COR-L47 (cell line): ENCODE results near the gene RAP1GAP2.

ENCODE experiments used
- DNase-seq: peaks from one replicate; lab custom pipeline; 2025; lab: John Stamatoyannopoulos, UW

Gene RAP1GAP2

DNA sequence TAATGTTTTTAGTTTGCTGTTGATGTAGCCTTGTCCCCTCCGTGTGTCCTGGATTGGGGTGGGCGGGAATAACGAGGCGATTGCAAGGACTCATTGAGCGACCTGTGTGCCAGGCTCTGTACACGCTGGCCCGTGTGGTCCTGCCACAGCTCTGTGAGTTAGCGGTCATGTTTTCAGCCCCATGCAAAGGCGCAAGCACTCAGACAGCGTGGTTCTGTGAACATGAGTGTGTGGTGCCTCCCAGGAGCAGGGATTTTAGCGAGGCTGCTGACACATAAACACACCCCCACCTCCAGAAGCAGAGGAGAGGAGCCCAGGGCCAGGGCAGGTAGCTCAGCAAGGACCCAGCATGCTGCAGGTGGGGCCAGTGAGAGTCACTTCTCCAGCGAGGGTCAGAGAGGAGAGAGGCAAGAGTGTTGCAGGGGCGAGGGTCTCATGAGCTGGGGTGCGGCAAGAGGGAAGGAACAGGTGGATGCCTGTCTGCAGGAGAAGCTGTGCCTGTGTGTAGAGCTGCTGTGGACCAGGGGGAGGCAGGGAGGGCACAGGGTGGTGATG lies 151.8 kb downstream of the RAP1GAP2 start:
- DNase-seq, result no peak

DNA sequence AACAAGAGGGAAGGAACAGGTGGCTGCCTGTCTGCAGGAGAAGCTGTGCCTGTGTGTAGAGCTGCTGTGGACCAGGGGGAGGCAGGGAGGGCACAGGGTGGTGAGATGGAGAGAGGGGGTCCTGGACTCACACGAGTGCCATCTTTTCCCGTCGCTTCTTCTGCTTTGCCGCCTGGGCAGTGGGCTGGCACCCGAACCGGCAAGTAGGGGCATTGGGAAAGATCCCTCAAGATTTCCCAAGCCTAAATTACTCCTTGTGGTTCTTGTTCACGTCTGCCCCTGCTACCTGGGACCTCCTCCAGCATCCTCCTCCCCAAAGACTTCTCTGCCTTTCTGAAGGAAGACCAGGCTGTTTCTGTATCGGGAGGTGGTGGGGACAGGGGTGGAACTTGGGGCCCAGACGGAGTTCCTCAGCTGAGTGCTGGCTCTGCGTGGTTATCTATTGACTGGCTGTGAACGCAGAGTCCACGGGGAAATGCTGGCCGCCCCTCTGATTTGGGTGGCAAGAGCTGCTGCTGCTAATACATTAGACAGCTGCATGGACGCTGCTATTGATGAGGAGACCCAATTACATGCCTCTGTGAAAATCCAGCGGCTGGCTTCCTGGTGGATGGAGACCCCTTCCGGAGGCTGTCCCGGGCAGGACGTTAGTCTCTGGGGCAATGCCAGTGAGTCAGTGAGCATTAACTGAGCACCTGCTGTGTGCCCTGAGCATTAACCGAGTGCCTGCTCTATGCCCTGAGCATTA lies 152.7 kb downstream of the RAP1GAP2 start:
- no peak for DNase-seq

DNA sequence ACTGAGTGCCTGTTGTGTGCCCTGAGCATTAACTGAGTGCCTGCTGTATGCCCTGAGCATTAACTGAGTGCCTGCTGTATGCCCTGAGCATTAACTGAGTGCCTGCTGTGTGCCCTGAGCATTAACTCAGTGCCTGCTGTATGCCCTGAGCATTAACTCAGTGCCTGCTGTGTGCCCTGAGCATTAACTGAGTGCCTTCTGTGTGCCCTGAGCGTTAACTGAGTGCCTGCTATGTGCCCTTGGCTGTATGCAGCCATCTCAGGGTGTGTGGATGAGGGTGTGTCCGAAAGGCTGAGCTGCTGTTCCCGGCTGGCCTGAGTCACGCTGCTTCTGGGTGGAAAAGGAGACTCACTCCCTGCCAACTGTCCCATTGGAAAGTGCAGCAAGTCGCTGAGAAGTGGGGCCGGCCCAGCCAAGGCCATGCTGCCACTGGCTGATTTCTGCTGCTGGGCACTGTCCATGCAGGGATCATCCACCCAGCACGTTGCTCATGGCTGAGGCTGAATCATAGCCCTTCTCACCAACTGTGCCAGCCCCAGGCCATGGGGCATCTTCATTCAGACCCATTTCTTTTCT lies 153.3 kb downstream of the RAP1GAP2 start:
- no peak for DNase-seq

DNA sequence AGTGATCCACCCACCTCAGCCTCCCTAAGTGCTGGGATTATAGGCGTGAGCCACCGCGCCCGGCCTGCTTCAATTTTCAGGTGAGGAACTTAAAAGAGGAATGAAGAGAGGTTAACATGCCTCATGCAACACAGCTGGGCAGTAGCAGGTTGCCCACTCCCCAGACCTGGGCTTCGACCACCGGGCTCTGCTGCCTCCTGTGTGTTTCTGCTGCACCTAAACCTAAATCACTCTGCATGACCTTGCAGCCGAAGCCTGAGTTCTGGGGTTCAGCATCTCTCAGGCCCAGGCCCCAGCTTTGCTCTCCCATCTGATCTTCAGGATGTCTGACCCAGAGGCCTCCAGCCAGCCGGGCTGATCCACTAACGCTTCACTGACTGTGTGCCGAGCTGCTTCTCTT lies 154.6 kb downstream of the RAP1GAP2 start:
- no peak for DNase-seq

DNA sequence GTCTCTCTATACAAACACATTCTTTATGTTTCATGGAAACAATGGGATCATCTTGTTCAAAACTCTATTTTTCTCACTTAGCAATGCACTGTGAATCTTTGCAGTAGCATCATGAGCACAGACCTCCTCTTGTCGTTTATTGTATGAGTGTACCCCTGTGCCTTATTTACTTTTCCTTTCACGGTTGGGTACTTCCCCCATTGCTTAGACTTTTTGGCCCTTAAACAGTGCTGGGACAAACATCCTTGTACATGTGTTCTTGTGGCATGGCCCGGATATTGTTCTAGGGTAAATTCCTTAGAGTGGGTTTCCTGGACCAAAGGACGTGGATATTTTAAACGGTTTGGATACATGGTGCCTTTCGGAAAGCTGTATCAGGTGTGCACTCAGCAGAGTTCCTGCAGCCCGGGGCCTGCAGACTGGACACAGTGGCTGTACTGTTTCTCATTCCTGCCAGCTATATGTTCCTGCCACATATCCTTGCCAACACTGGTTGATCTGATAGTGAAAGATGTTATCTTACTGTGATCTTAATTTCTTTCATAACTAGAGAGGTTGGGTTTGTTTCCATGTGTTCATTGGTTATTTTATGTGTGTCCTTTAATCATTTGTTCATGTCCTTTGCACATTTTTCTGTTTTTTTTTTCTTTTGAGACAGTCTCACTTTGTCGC lies 156.1 kb downstream of the RAP1GAP2 start:
- DNase-seq, result no peak

DNA sequence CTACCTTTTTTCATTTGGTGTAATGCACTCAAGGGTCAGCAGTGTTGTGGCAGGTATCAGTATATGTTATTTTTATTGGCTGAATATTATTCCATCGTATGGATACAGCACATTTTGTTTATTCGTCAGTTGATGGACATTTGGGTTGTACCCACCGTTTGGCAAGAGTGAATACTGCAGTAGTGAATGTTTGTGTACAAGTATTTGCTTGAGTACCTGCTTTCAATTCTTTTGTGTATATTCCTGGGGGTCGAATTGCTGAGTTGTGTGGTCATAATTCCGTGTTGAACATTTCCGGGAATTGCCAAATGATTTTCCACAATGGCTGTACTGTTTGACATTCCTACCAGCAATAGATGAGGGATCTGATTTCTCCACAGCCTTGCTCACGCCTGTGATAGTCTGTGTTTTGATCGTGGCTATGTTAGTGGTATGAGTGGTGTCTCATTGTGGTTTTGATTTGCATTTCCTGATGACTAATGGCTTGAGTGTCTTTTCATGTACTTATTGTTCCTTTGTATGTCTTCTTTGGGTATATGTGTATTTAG lies 158.7 kb downstream of the RAP1GAP2 start:
- DNase-seq, result no peak

DNA sequence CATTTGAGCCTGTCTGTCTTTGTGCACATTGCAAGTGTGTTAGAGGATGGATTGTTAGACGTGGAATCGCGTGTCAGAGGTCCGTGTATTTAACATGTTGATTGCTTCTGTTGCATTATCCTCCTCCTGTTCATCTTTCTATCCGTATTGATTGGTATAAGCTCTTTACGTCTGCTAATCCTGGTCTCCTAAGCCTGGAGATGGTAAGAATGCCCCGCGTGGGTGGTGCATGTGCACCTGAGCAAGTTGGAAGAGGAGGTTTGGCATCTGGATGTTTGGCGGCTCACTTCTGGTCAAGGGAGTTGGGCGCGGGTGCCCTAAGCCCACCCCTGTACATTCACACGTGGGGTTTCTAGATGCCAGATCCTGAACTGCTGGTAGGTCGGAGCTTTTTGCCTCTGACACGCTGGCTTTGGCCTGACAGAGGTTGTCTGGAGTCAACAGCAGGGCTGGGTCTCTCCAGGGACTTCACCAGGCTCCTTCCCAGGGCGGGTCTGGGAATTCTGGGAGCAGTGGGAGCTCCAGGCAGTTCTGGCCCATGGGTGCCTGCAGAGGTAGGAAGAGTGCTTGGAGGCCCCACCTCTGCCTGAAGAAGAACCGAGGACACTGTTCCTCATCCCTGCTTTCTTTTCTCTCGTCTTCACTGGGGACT lies 159.8 kb downstream of the RAP1GAP2 start:
- DNase-seq, result no peak

DNA sequence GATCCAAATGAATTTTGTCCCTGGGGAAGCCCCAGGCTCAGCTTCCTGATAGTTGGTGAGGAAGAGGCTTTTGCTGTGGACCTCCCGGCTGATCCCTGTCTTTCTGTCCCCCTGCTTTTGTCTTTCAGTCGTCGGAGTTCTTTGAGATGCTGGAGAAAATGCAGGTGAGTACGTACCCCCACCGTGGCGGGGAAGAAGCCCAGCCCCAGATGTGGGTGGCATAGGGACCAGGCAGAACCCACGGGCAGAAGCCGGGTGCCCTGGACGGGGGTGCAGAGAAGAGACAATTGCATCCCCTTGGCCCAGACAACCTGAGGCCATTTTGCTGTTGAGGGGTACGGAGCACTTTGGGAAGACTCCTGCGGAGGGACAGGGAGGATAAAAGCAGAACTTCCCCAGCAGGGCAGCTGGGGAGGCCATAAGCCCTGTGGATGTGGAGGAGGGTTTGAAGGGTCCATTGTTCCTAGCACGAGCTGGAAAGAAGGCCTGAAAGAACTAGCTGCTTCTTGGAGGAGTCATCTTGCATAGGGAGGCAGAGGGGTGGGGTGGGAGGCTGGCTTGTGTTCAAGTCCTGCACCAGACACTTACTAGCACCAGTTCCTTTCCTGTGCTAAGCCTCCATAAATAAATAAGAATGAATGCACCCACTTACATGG lies 161.5 kb downstream of the RAP1GAP2 start:
- DNase-seq, result no peak

DNA sequence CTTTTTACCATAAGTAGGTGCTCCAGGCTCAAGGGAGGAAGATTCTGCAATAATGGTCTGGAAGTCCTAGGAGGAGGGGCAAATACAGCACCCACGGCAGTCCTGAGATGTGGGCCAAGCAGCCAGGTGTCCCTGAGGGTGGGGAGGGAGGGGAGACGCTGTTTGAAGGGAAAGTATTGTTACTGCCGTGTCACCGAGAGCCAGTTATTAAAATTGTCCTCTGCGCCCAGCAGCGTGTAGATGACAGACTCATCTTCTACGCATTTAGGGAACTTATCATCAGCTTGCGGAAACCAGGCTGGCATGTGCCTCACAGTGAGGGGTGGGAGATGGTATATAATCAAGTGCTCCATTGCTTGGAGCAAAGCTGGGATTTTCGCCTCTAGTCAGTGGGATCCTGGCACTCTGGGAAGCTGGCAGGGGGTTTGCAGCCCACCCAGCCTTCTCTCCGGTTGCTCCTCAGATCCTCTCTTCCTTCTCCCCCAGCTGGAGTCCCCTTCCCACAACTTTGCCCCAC lies 162.5 kb downstream of the RAP1GAP2 start:
- DNase-seq, result no peak

DNA sequence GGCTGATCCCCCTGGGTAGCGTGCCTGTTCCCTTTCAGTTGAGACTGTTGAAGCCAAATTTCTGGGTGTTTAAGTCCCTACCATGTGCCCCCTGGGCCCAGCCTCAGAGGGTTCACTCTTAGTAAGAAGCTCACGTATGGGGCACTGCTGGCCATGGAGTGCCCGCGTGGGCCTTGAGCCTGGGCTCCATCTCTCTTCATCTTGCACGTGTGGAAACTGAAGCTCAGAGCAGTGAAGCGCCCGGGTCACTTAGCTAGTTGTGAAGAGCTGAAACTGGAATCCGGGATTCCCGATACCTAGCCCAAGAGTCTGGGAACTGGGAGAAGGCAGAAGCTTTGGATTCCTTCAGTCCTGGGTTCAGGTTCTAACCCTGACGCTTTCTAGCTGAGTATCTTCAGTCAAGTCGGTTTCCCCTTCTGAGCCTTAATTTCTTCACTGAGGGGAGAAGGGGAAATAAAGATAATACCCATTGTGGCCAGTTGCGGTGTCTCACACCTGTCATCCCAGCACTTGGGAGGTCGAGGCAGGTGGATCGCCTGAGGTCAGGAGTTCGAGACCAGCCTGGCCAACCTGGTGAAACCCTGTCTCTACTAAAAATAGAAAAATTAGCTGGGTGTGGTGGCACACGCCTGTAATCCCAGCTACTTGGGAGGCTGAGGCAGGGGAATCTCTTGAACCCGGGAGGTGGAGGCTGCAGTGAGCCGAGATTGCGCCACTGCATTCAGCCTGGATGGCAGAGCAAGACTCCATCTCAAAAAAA lies 163.3 kb downstream of the RAP1GAP2 start:
- no peak for DNase-seq

DNA sequence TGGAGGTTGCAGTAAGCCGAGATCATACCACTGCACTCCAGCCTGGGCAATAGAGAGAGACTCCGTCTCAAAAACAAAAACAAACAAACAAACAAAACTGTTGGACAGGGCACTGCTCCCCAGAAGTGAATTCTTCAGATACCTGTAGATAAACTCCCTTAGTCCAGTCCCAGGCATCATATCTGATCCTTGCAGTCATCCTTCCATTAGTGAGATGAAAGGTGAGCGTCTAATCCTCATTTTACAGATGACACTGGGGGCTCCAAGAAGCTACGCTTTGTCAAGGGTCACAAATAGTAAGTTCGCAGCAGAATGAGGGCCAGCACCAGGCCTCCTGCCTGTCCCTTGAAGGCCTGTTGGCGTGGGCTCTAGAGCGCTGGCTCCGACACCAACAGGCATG lies 165.2 kb downstream of the RAP1GAP2 start:
- DNase-seq, result no peak

DNA sequence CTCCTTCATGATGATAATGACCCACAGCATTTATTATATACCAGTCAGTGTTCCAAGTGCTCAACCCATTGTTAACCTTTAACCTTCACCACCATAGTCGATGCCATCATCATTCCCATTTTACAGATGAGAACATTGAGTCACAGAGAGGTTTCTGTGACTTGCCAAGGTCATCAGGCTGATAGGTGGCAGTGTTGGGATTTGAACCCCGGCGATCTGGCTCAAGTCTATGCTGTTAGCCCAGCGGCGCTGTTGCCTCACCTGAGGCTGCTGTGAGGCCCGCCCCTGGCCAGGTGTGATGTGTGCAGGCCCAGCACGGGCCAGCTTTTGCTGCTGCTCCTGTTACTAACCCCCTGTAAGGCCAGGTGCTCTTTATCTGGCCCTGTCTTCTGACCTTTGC lies 166.0 kb downstream of the RAP1GAP2 start:
- no peak for DNase-seq

DNA sequence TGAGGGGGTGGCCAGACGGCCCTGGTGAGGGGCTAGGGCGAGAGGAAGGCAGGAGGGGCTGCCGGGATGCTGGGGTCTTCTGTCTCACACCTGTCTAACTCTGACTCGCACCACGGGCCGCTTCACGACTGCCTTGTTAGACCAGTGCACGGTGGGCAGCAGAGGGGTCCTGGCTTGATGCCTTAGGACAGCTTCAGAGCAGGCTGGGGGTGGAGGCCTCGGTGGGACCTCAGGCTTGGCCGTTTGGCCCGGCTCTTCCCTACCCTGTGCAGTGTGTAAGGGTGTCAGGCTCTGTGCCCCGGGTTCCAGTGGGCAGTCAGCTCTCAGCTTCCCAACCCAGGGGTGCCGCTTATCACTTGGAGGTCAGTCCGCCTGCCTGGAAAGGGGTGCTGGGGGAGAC lies 166.5 kb downstream of the RAP1GAP2 start:
- no peak for DNase-seq

DNA sequence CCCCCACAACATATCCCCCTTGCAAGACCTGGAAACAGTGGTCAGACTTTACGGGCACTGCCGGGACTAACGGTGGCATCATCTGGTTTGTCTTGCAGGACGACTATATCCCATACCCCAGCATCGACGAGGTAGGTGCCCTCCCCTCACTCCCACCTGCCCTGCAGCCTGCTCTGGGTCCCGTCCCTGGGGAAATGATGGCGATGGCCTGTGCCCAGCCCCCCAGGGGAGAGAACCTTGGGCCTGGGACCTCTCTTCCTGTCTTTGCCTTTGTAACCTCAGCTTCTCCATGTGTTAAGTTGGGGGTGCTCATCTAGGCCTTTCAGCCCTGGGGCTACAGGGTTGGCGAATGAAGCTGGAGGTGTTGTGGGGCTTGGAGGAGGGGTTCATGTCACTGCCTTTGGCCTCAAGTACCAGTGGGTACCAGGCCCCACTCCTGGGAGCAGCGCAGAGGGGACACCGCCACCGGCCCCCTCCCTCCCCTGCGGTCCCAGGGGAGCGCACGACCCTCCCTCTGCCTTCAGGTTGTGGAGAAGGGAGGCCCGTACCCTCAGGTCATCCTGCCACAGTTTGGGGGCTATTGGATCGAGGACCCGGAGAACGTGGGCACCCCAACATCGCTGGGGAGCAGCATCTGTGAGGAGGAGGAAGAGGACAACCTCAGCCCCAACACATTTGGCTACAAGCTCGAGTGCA lies 167.2 kb downstream of the RAP1GAP2 start:
- no peak for DNase-seq

DNA sequence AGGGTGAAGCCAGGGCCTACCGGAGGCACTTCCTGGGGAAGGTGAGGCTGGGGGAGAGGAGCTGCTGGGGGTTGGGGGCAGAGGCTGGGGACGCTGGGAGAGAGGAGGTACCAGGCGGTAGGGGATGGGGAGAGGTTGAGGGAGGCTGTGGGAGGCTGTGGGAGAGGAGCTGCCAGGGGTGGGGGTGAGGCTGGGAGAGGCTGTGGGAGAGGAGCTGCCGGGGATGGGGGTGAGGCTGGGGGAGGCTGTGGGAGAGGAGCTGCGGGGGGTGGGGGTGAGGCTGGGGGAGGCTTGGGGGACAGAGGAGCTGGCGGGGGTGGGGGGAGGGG lies 167.8 kb downstream of the RAP1GAP2 start:
- DNase-seq, result no peak

DNA sequence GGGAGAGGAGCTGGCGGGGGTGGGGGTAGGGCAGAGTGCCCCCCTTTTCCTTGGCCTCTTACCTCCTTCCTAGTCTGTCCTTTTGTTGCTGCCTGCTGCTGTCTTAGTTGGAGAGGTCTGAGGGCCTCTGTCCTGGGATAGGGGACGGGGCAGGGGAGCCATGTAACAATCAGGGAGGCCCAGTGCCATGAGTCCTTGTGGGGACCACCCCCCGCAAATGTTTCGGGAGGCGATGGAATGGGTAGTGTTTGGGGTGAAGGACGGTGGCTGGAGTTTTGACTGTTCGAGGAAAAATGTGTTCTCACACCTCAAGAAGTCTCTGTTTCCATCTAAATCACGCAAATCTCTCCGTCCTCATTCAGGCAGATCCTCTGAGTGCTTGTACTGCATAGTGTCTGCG lies 168.1 kb downstream of the RAP1GAP2 start:
- no peak for DNase-seq

DNA sequence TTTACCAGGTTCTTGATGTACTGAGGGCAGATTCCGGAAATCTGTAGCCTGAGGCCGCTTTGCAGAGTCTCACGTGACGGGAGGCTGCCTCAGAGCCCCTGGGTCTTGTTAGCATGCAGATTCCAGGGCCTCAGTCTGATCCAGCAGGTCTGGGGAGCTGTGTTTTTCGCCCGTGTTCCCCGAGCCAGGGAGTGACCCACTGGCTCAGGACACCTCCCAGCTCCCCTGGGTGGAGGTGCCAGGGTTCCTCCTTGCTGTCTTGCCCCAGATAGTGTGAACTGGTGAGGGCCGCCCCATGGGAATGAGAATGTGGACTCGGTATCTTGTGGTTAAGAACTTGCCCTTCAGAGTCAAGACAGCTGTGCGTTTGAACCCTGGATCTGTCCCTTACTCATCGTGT lies 168.6 kb downstream of the RAP1GAP2 start:
- DNase-seq, result no peak

DNA sequence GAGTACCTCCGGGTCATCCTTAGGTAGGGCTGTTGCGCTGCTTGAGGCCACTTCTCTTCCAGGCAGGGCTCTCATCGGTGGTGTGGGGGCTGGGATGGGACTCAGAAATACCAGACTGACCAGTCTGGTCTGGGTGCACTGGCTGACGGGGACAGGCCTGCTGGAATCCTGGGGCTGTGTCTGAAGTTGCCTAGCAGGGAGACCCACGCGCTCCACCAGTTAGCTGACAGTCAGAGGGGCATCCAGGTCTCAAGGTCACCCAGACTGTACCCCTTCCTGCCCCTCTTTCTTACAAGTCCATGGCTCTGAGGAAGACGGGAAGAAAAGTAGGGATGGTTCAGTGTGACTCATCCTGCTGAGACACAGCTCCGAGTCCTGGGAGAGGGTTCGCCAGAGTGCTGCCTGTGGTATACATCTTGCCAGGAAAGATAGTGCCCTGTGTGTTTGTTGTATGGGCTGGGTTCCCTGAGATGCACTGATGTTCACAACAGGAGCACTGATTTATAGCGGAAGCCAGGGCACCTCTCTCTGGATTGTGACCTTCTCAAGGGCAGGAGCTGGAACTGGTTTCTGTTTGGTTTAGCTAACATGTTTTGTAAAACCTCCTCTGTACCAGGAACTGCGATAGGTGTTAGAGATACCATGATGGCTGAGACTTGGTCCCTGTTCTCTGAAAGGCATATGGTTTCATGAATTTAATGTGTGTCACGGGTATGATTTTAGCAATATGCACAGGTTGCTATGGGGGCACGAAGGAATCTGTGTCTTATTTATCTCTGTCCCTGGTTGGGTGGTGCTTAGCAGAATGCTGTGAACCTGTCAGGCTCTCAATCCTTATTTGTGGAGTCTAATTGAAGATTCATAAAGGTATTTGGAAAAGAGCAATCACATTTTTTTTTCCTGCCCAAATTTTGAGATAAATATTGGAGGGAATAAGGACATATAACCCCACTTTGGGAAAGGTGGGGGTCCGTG lies 169.7 kb downstream of the RAP1GAP2 start:
- no peak for DNase-seq

DNA sequence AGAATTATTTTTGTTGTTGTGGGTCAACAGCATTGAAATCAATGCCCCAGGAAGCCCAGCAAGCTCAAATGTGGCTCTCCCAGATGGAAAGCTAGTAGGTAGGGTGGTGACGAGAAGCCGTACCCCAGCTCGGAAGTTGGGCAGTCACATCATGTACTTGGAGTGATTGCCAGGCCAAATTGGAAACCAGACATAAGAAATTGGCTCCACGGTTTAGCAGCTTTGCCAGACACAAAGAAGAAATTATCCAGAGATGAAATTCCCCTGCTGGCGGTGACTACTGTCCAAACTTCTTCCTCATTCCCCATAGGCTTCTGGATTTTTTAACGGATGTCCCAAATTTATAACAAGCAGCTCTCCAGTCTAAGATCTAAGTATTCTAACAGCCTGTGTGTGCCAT lies 171.3 kb downstream of the RAP1GAP2 start:
- no peak for DNase-seq
